HepG2 (cell line): ENCODE data around the gene CARMIL1. TPM values are rescaled to one million over a fixed set of nuclear protein-coding genes. Genes with fewer than 3 reads are reported as not detected.

ENCODE experiments used
- ATAC-seq: fragments of 200-7000 bp; cut with Tn5 transposase; 3 replicates; pipeline ENCODE4 v1.9.1; 2020; ENCODE audit warnings: mild to moderate bottlenecking, moderate library complexity
- BruUV-seq: library from RNA; stranded (reverse); fragments of 400-500 nt; replicated peaks from 2 replicates; lab custom pipeline; 2021; lab: Mats Ljungman, UMichigan
- CTCF ChIA-PET: fragments of 300-600 bp; formaldehyde crosslinking; extraction: SDS; loops from one replicate; lab custom pipeline; 2021; ENCODE audit warnings: low total read pairs, inconsistent platforms, low intra/inter-chr PET ratio; lab: Yijun Ruan, JAX
- POLR2A ChIA-PET: fragments of 350-600 bp; sonication (Branson Sonifier 250); formaldehyde crosslinking; loops from one replicate; lab custom pipeline; 2020; ENCODE audit warnings: antibody characterized with exemption, inconsistent platforms; lab: Yijun Ruan, JAX
- DNase-seq: peaks from one replicate; pipeline ENCODE4 v3.0.0-alpha.2; 2015; ENCODE audit warnings: low spot score
- FAIRE-seq: peaks from 3 replicates; lab custom pipeline; 2011; peaks lifted over from hg19 to GRCh38; lab: Jason Lieb, UNC
- H2AFZ ChIP-seq: one replicate; pipeline ENCODE4 v1.6.1; 2011; ENCODE audit warnings: low read length, inconsistent platforms
- H3K27ac ChIP-seq: fragments of 300-600 bp; 3 replicates; pipeline ENCODE4 v1.8.0; 2011; ENCODE audit warnings: mixed run types, mild to moderate bottlenecking, mixed read lengths, low read length, inconsistent platforms; ENCODE audit not compliant: insufficient read depth; ENCODE audit errors: extremely low read length
- H3K27me3 ChIP-seq, 2 experiments: fragments of 200-600 bp in 1 of 2; 2 replicates in 1 of 2; 3 replicates in 1 of 2; pipeline versions ENCODE4 v1.6.0 to v1.8.0; 2011; ENCODE audit warnings: low read length in 2 of 2, mild to moderate bottlenecking in 2 of 2, moderate library complexity in 2 of 2, inconsistent platforms in 1 of 2; ENCODE audit not compliant: insufficient read depth in 2 of 2, control insufficient read depth in 1 of 2
- H3K36me3 ChIP-seq, 2 experiments: fragments of 200-600 bp in 1 of 2; replicated peaks in 1 of 2; 2 replicates in 1 of 2; 3 replicates in 1 of 2; pipeline versions ENCODE4 v1.5.1 to v1.8.0; 2011; ENCODE audit warnings: low read length in 2 of 2, inconsistent platforms in 1 of 2; ENCODE audit not compliant: insufficient read depth in 2 of 2, control insufficient read depth in 1 of 2
- H3K4me1 ChIP-seq: 2 replicates; pipeline ENCODE4 v1.5.1; 2012; ENCODE audit warnings: low read length, inconsistent platforms; ENCODE audit not compliant: insufficient read depth
- H3K4me2 ChIP-seq: 2 replicates; pipeline ENCODE4 v1.6.0; 2011; ENCODE audit warnings: low read depth, low read length, inconsistent platforms
- H3K4me3 ChIP-seq, 3 experiments: fragments of 200-600 bp in 1 of 3; sonication (generic), shearing (Covaris generic) in 1 of 3; replicated peaks in 1 of 3; 2 replicates each; pipeline ENCODE4 v1.5.1; 2011 to 2016; ENCODE audit warnings: low read length in 3 of 3, inconsistent platforms in 2 of 3, low read depth in 2 of 3, mild to moderate bottlenecking in 2 of 3, control low read depth in 1 of 3, mixed read lengths in 1 of 3; ENCODE audit not compliant: insufficient read depth in 1 of 3
- H3K79me2 ChIP-seq: one replicate; pipeline ENCODE4 v1.6.1; 2011; ENCODE audit warnings: low read length, inconsistent platforms; ENCODE audit not compliant: insufficient read depth
- H3K9ac ChIP-seq: 2 replicates; pipeline ENCODE4 v1.6.0; 2011; ENCODE audit warnings: mild to moderate bottlenecking, low read depth, low read length, inconsistent platforms; ENCODE audit not compliant: insufficient read depth
- H3K9me3 ChIP-seq: 2 replicates; pipeline ENCODE4 v1.5.1; 2012; ENCODE audit warnings: mild to moderate bottlenecking, low read length
- H4K20me1 ChIP-seq: 2 replicates; pipeline ENCODE4 v1.6.0; 2011; ENCODE audit warnings: inconsistent platforms, mild to moderate bottlenecking, low read length, moderate library complexity; ENCODE audit not compliant: insufficient read depth
- ARID2 ChIP-seq: sonication (generic); formaldehyde crosslinking; IDR thresholded peaks from 2 replicates; pipeline ENCODE4 v1.8.1; 2022; ENCODE audit warnings: mild to moderate bottlenecking, missing genetic modification reagents, borderline replicate concordance
- ETV5 ChIP-seq: IDR thresholded peaks from 2 replicates; pipeline ENCODE4 v1.6.1; 2018; ENCODE audit warnings: missing biosample characterization, missing genetic modification reagents, inconsistent platforms, borderline replicate concordance
- FOXP1 ChIP-seq, 2 experiments: fragments of 450-650 bp in 1 of 2; IDR thresholded peaks; 2 replicates each; pipeline ENCODE4 v1.6.1; 2017 to 2018; ENCODE audit warnings: antibody characterized with exemption in 1 of 2
- HOXA9 ChIP-seq: sonication (generic); formaldehyde crosslinking; IDR thresholded peaks from 2 replicates; pipeline ENCODE4 v1.8.1; 2022; ENCODE audit warnings: missing genetic modification reagents, mild to moderate bottlenecking, moderate library complexity, borderline replicate concordance
- MYC ChIP-seq: sonication (generic); formaldehyde crosslinking; IDR thresholded peaks from 2 replicates; pipeline ENCODE4 v1.9.0; 2021; ENCODE audit warnings: missing genetic modification reagents, borderline replicate concordance
- SRY ChIP-seq: sonication (generic); formaldehyde crosslinking; IDR thresholded peaks from 2 replicates; pipeline ENCODE4 v1.8.0; 2022; ENCODE audit warnings: mild to moderate bottlenecking, missing genetic modification reagents
- YEATS4 ChIP-seq: sonication (generic); formaldehyde crosslinking; IDR thresholded peaks from 2 replicates; pipeline ENCODE4 v1.4.0; 2020; ENCODE audit warnings: missing genetic modification reagents, borderline replicate concordance
- ZNF354B ChIP-seq: sonication (generic); formaldehyde crosslinking; IDR thresholded peaks from 2 replicates; pipeline ENCODE4 v1.8.0; 2022; ENCODE audit warnings: mild to moderate bottlenecking, missing genetic modification reagents
- ZNF615 ChIP-seq: sonication (generic); formaldehyde crosslinking; IDR thresholded peaks from 2 replicates; pipeline ENCODE4 v1.5.0; 2020; ENCODE audit warnings: mild to moderate bottlenecking, missing genetic modification reagents, borderline replicate concordance
- ZNF660 ChIP-seq: sonication (generic); formaldehyde crosslinking; IDR thresholded peaks from 2 replicates; pipeline ENCODE4 v1.5.1; 2020; ENCODE audit warnings: mild to moderate bottlenecking, low read depth, missing genetic modification reagents, borderline replicate concordance
- WGBS: methylation state at CpG from one replicate; pipeline ENCODE4 v1.1.6; 2017; ENCODE audit warnings: low lambda C conversion rate; 5-methylcytosine and 5-hydroxymethylcytosine counted together
- in situ Hi-C: cut with HindIII; loops from 2 replicates; pipeline ENCODE4 v1.10.0; 2017; ENCODE audit warnings: low pct_unique_long_range_greater_than_20kb; ENCODE audit not compliant: extremely low pct_ligation_motif_present
- intact Hi-C: fragments of 100-400 bp; cut with micrococcal nuclease; formaldehyde crosslinking; loops from one replicate; pipeline ENCODE4 v1.10.0; 2022; ENCODE audit not compliant: unreplicated experiment
- polyA plus RNA-seq, 8 experiments: library from polyadenylated mRNA; depleted of rRNA in 3 of 8; stranded (reverse) in 7 of 8; unstranded in 1 of 8; fragments of >200 nt; fragmentation: Illumina TruSeq in 4 of 8; extraction: Trizol in 4 of 8; gene quantifications; 2 replicates each; pipeline versions ENCODE4 v1.2.1 to v1.2.3, GENCODE V29; 2011 to 2016; ENCODE audit warnings: low read depth in 4 of 8, missing spikeins in 1 of 8, mixed read lengths in 1 of 8; ENCODE audit not compliant: insufficient read depth in 1 of 8
- total RNA-seq, 5 experiments: library from RNA; depleted of rRNA; stranded (reverse); fragments of >200 nt; fragmentation: Illumina TruSeq; extraction: Trizol; gene quantifications; 2 replicates each; pipeline ENCODE4 v1.2.3, GENCODE V29; 2016; ENCODE audit warnings: low read depth in 1 of 5

CARMIL1 gene
- total and polyA plus RNA-seq, 2 of the 13 experiments (the other 11 are each of a cell fraction or from before 2014, with no cell fraction given): 1.8 to 2.6 TPM

- DNase-seq: no peak
- H3K9me3 ChIP-seq: no peaks in the 10 kb centered on the region
- intact Hi-C loops (no loop called here), in situ Hi-C loops (no loop called here)
- H3K9ac ChIP-seq: no peak overlapping the region
- no peaks in the 10 kb centered on the region for H3K27me3 ChIP-seq
- H3K27ac ChIP-seq: no peak overlapping the region
- FAIRE-seq: no peak
- no peaks in the 10 kb centered on the region for H4K20me1 ChIP-seq
- no peaks in the 10 kb centered on the region for H3K4me1 ChIP-seq
- no TSS peak for BruUV-seq
- CTCF ChIA-PET: no interaction called here
- TF ChIP-seq HOXA9 (CRISPR knock-in tag) (no peak), YEATS4 (CRISPR knock-in tag) (no peak), SRY (CRISPR knock-in tag) (no peak), ARID2 (CRISPR knock-in tag) (no peak), ZNF615 (CRISPR knock-in tag) (no peak), MYC (CRISPR knock-in tag) (no peak), ZNF354B (no peak)
- no peak overlapping the region for H2AFZ ChIP-seq
- H3K4me2 ChIP-seq: no peak overlapping the region
- POLR2A ChIA-PET: no interaction called here
- H3K36me3 ChIP-seq: no peaks in the 10 kb centered on the region
- H3K4me3 ChIP-seq: no peak overlapping the region
- H3K79me2 ChIP-seq: no peaks in the 10 kb centered on the region
- no peak for ATAC-seq
- 59% methylated on average over 8 of the region's 8 CpGs for WGBS
Measured at GRCh38 chr6:25404693-25405169, 125.6 kb downstream of the CARMIL1 start.

- no peaks in the 10 kb centered on the region for H3K27me3 ChIP-seq
- CTCF ChIA-PET: no interaction called here
- POLR2A ChIA-PET: no interaction called here
Measured at GRCh38 chr6:25405442-25405841, 126.3 kb downstream of the CARMIL1 start.

More at GRCh38 chr6:25405442-25405841, 126.3 kb downstream of the CARMIL1 start:
- H3K4me1 ChIP-seq: no peaks in the 10 kb centered on the region
- no peak overlapping the region for H3K9ac ChIP-seq
- intact Hi-C loops: no loop called here
- FAIRE-seq: no peak
- in situ Hi-C loops: no loop called here
- no peak overlapping the region for H2AFZ ChIP-seq
- no peaks in the 10 kb centered on the region for H3K9me3 ChIP-seq
- 31% methylated on average over 1 of the region's 1 CpG for WGBS
- no peaks in the 10 kb centered on the region for H3K36me3 ChIP-seq
- H3K27ac ChIP-seq: no peak overlapping the region
- no peak overlapping the region for H3K4me2 ChIP-seq
- TF ChIP-seq FOXP1 (IDR thresholded peaks at IDR 0.05) (no peak), FOXP1 (CRISPR knock-in tag; IDR thresholded peaks at IDR 0.05) (no peak), ZNF660 (CRISPR knock-in tag) (no peak), ETV5 (CRISPR knock-in tag) (no peak)
- H3K4me3 ChIP-seq: no peak overlapping the region
- no peak for ATAC-seq
- DNase-seq: no peak
- no peaks in the 10 kb centered on the region for H4K20me1 ChIP-seq
- BruUV-seq: no TSS peak
- H3K79me2 ChIP-seq: no peaks in the 10 kb centered on the region
